Ovary (tissue), 3 donors: Measurements from ENCODE around the gene SULF2.

Experiments used
- POLR2A ChIP-seq: fragments of 450-650 bp; IDR thresholded peaks from one replicate; pipeline ENCODE4 v1.6.1; 2017; ENCODE audit warnings: antibody characterized with exemption, mild to moderate bottlenecking, moderate library complexity
- TF ChIP-seq, protein P1 (sequence below), 3 donors: fragments of 450-650 bp in 2 of 3; fragments of 200-600 bp in 1 of 3; IDR thresholded peaks; one replicate each; pipeline versions ENCODE4 v1.5.1 to v1.8.0; 2016 to 2022; ENCODE audit warnings: antibody characterized with exemption in 3 of 3, mild to moderate bottlenecking in 1 of 3
- donor health status: DM: no; HTN: no; CAD: no.

DNA sequence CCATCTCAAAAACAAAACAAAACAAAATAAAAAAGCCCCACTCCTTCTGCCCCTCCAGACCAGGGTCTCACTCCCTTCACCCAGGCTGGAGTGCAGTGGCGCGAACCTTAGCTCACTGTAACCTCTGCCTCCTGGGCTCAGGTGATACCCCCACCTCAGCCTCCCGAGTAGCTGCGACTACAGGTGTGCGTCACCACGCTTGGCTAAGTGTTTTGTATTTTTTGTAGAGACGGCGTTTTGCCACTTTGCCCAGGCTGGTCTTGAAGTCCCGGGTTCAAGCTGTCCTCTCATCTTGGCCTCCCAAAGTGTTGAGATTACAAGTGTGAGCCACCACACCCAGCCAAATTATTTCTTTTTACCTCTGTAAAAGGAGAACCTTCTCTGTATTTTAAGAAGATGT, 173.5 kb downstream of the SULF2 start:
- TF ChIP-seq, protein P1, sequence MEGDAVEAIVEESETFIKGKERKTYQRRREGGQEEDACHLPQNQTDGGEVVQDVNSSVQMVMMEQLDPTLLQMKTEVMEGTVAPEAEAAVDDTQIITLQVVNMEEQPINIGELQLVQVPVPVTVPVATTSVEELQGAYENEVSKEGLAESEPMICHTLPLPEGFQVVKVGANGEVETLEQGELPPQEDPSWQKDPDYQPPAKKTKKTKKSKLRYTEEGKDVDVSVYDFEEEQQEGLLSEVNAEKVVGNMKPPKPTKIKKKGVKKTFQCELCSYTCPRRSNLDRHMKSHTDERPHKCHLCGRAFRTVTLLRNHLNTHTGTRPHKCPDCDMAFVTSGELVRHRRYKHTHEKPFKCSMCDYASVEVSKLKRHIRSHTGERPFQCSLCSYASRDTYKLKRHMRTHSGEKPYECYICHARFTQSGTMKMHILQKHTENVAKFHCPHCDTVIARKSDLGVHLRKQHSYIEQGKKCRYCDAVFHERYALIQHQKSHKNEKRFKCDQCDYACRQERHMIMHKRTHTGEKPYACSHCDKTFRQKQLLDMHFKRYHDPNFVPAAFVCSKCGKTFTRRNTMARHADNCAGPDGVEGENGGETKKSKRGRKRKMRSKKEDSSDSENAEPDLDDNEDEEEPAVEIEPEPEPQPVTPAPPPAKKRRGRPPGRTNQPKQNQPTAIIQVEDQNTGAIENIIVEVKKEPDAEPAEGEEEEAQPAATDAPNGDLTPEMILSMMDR (IDR thresholded peaks at IDR 0.05): no peak
- no peak for TF ChIP-seq POLR2A
